GM12878 (cell line): ENCODE data around the gene PCBP1. TPM values are rescaled to one million over a fixed set of nuclear protein-coding genes. Genes with fewer than 3 reads are reported as not detected.

Experiments
- ATAC-seq: fragments of 200-7000 bp; cut with Tn5 transposase; 3 replicates; pipeline ENCODE4 v1.9.1; 2020; ENCODE audit warnings: mild to moderate bottlenecking, moderate library complexity
- BruUV-seq: library from RNA; stranded (reverse); fragments of 400-500 nt; replicated peaks from 2 replicates; lab custom pipeline; 2021; lab: Mats Ljungman, UMichigan
- CTCF ChIA-PET: fragments of 300-600 bp; sonication (Branson Sonifier 250); formaldehyde crosslinking; extraction: SDS; loops from one replicate; lab custom pipeline; 2021; ENCODE audit warnings: inconsistent platforms; lab: Yijun Ruan, JAX
- POLR2A ChIA-PET: fragments of 350-600 bp; formaldehyde crosslinking; extraction: SDS; loops from one replicate; lab custom pipeline; 2021; ENCODE audit warnings: inconsistent platforms; lab: Charles Lee
- RAD21 ChIA-PET: fragments of 300-600 bp; sonication (Branson Sonifier 250); formaldehyde crosslinking; loops from one replicate; lab custom pipeline; 2023; ENCODE audit warnings: antibody characterized with exemption; ENCODE audit not compliant: unreplicated experiment; lab: Charles Lee
- SMC1A ChIA-PET: fragments of 300-600 bp; sonication (Branson Sonifier 250); formaldehyde crosslinking; loops from one replicate; lab custom pipeline; 2023; ENCODE audit not compliant: unreplicated experiment, uncharacterized antibody; lab: Charles Lee
- DNase-seq: peaks from one replicate; pipeline ENCODE4 v3.0.0-alpha.2; 2011; ENCODE audit warnings: low read depth, low spot score
- FAIRE-seq: peaks from 3 replicates; lab custom pipeline; 2011; peaks lifted over from hg19 to GRCh38; lab: Jason Lieb, UNC
- H2AFZ ChIP-seq: 2 replicates; pipeline ENCODE4 v1.6.0; 2011; ENCODE audit warnings: low read depth, low read length, control low read depth; ENCODE audit not compliant: control insufficient read depth
- H3K27ac ChIP-seq: 2 replicates; pipeline ENCODE4 v1.5.1; 2011; ENCODE audit warnings: control low read depth; ENCODE audit not compliant: control insufficient read depth, insufficient read depth
- H3K27me3 ChIP-seq, 2 experiments: replicated peaks in 1 of 2; 2 replicates each; pipeline versions ENCODE4 v1.6.0 to v1.6.1; 2011; ENCODE audit warnings: low read length in 1 of 2; ENCODE audit not compliant: control insufficient read depth in 2 of 2, insufficient read depth in 2 of 2
- H3K36me3 ChIP-seq, 2 experiments: 2 replicates each; pipeline ENCODE4 v1.5.1; 2011; ENCODE audit warnings: low read length in 1 of 2; ENCODE audit not compliant: control insufficient read depth in 2 of 2, insufficient read depth in 2 of 2
- H3K4me1 ChIP-seq: 2 replicates; pipeline ENCODE4 v1.6.1; 2011; ENCODE audit warnings: mild to moderate bottlenecking, low read length, moderate library complexity, mixed read lengths; ENCODE audit not compliant: control insufficient read depth, insufficient read depth
- H3K4me2 ChIP-seq: 2 replicates; pipeline ENCODE4 v1.6.0; 2011; ENCODE audit warnings: control low read depth; ENCODE audit not compliant: control insufficient read depth, insufficient read depth
- H3K4me3 ChIP-seq: fragments of 200-600 bp; sonication (generic); 2 replicates; pipeline ENCODE4 v1.5.1; 2016
- H3K79me2 ChIP-seq: 2 replicates; pipeline ENCODE4 v1.6.0; 2011; ENCODE audit warnings: low read length; ENCODE audit not compliant: control insufficient read depth, insufficient read depth
- H3K9ac ChIP-seq: 2 replicates; pipeline ENCODE4 v1.8.0; 2011; ENCODE audit warnings: low read length, control low read depth, mixed read lengths; ENCODE audit not compliant: control insufficient read depth, insufficient read depth
- H3K9me3 ChIP-seq: replicated peaks from 3 replicates; pipeline ENCODE4 v1.5.1; 2011; ENCODE audit warnings: mild to moderate bottlenecking, low read length; ENCODE audit not compliant: control insufficient read depth, insufficient read depth
- H4K20me1 ChIP-seq: 2 replicates; pipeline ENCODE4 v1.6.0; 2011; ENCODE audit not compliant: control insufficient read depth, insufficient read depth
- BMI1 ChIP-seq: fragments of 450-650 bp; IDR thresholded peaks from 2 replicates; pipeline ENCODE4 v1.6.1; 2016; ENCODE audit warnings: mild to moderate bottlenecking, moderate library complexity, borderline replicate concordance
- CREM ChIP-seq: IDR thresholded peaks from 2 replicates; pipeline ENCODE4 v1.6.1; 2014; ENCODE audit warnings: antibody characterized with exemption, low read depth
- EZH2 ChIP-seq: IDR thresholded peaks from 2 replicates; pipeline ENCODE4 v1.6.1; 2012; ENCODE audit warnings: low read depth, mild to moderate bottlenecking, control low read depth, inconsistent platforms, low read length, borderline replicate concordance; ENCODE audit not compliant: control insufficient read depth
- FOXK2 ChIP-seq: fragments of 450-650 bp; IDR thresholded peaks from 2 replicates; pipeline ENCODE4 v1.6.1; 2017; ENCODE audit warnings: mild to moderate bottlenecking, moderate library complexity
- TBL1XR1 ChIP-seq: IDR thresholded peaks from 2 replicates; pipeline ENCODE4 v1.6.1; 2012; ENCODE audit warnings: low read depth, low read length, improper control_type of control experiment
- ZNF217 ChIP-seq: fragments of 450-650 bp; IDR thresholded peaks from 2 replicates; pipeline ENCODE4 v1.6.1; 2017; ENCODE audit warnings: antibody characterized with exemption, mild to moderate bottlenecking
- ZNF384 ChIP-seq: IDR thresholded peaks from 2 replicates; pipeline ENCODE4 v1.6.1; 2012; ENCODE audit warnings: low read depth, mild to moderate bottlenecking, low read length, improper control_type of control experiment, borderline replicate concordance
- WGBS: methylation state at CpG from one replicate; pipeline ENCODE4 v1.1.6; 2016; ENCODE audit warnings: low lambda C conversion rate; ENCODE audit not compliant: insufficient replicate concordance, insufficient coverage; ENCODE audit errors: missing lambda C conversion rate; 5-methylcytosine and 5-hydroxymethylcytosine counted together
- in situ Hi-C: fragments of 300-500 bp; cut with MboI; formaldehyde crosslinking; loops from 9 replicates; pipeline ENCODE4 v1.14.3; 2018; ENCODE audit warnings: mixed read lengths
- intact Hi-C: fragments of 100-400 bp; cut with micrococcal nuclease; formaldehyde crosslinking; loops from one replicate; pipeline ENCODE4 v1.14.2; 2022; ENCODE audit not compliant: unreplicated experiment
- polyA plus RNA-seq, 11 experiments: library from polyadenylated mRNA; depleted of rRNA in 4 of 11; unstranded in 6 of 11; stranded (reverse) in 5 of 11; fragments of >200 nt; fragmentation: Nextera tagmentation in 4 of 11; fragmentation: Illumina TruSeq in 1 of 11; extraction: Ambion mirVana in 4 of 11; extraction: Trizol in 1 of 11; gene quantifications; 1 replicate in 1 of 11; 2 replicates in 10 of 11; pipeline versions ENCODE4 v1.2.1 to v1.2.3, GENCODE V29; 2011 to 2016; ENCODE audit warnings: inconsistent platforms in 2 of 11, missing spikeins in 2 of 11, low read depth in 1 of 11
- total RNA-seq, 4 experiments: library from RNA; depleted of rRNA in 3 of 4; stranded (reverse); fragments of >200 nt in 3 of 4; fragmentation: Illumina TruSeq in 1 of 4; extraction: Trizol in 1 of 4; gene quantifications; 2 replicates each; pipeline versions ENCODE4 v1.2.1 to v1.2.3, GENCODE V29; 2013 to 2021
- TF ChIP-seq, protein P1 (sequence below): IDR thresholded peaks from 2 replicates; pipeline ENCODE4 v1.6.1; 2012; ENCODE audit warnings: improper control_type of control experiment, low read depth, low read length; ENCODE audit not compliant: insufficient replicate concordance
- TF ChIP-seq, protein P2 (sequence below): fragments of 450-650 bp; formaldehyde crosslinking; IDR thresholded peaks from 2 replicates; pipeline ENCODE4 v1.5.0; 2022; ENCODE audit warnings: mild to moderate bottlenecking, missing genetic modification characterization

The PCBP1 gene
- total and polyA plus RNA-seq, 10 of the 15 experiments (the other 5 are each of a cell fraction or from before 2014, with no cell fraction given): 24.4 to 494 (median 130) TPM

DNA sequence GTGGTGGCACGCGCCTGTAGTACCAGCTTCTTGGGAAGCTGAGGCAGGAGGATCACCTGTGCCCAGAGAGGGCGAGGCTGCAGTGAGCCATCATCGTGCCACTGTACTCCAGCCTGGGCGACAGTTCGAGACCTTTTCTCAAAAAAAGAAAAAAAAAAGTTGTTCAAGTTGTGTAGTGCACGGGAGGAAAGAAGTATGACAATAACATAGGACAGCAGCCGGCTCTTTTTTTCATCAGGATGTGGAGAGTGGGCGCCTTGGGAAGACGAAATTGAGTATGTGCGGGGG is 36.5 kb downstream of the PCBP1 start:
- ChIA-PET CTCF (interaction anchor here (0.7 to 3.0 kb wide), 8 partner anchors 11 to 210 kb away, joined by 3 to 22 read pairs (median 4); no protein-coding TSS in a partner anchor), POLR2A (interaction anchor here (1.2 to 13.9 kb wide), 6 partner anchors 8 to 37 kb away, joined by 3 to 280 read pairs (median 106); partner anchors contain the start of gene PCBP1), SMC1A (interaction anchor here (0.9 to 14.6 kb wide), 11 partner anchors 7 to 210 kb away, joined by 3 to 311 read pairs (median 6); partner anchors contain the start of genes C2orf42 and MXD1), RAD21 (interaction anchor here (1.0 to 14.2 kb wide), 10 partner anchors 8 to 210 kb away, joined by 3 to 234 read pairs (median 18); partner anchors contain the start of genes C2orf42, MXD1 and PCBP1)
- Histone ChIP-seq H3K4me2 (peak overlapping the region; percentile 79), H3K27ac (peak overlapping the region; percentile 95), H2AFZ (no peak overlapping the region; the same call in 1 of the 2 replicates), H3K9ac (peak overlapping the region; percentile 85), H3K4me3 (peak overlapping the region; percentile 42; the same call in 1 of the 2 replicates), H3K9me3 (no peaks in the 10 kb centered on the region), H3K36me3 (no peaks in the 10 kb centered on the region), H3K4me1 (peaks cover 74% of the 10 kb centered on the region), H4K20me1 (no peaks in the 10 kb centered on the region), H3K27me3 (no peaks in the 10 kb centered on the region)
- in situ Hi-C loops: loop anchor here (25.0 kb wide), 1 partner anchor 1736 kb away; no protein-coding TSS in a partner anchor
- 17% methylated on average over 11 of the region's 11 CpGs for WGBS
- no peak; the same call in 1 of the 3 replicates for ATAC-seq
- FAIRE-seq: no peak
- BruUV-seq: no TSS peak
- intact Hi-C loops: loop anchor here (1.0 to 2.0 kb wide), 3 partner anchors 10 to 19 kb away; no protein-coding TSS in a partner anchor
- no peak for DNase-seq
- TF ChIP-seq ZNF384 (peak; percentile 16; the same call in 1 of the 2 replicates), TBL1XR1 (no peak), FOXK2 (no peak), ZNF217 (0 out of 2 replicates have a peak, but pooled peaks have one; percentile 1), CREM (0 out of 2 replicates have a peak, but pooled peaks have one; percentile 39), EZH2 (no peak), BMI1 (no peak)
- TF ChIP-seq, protein P1, sequence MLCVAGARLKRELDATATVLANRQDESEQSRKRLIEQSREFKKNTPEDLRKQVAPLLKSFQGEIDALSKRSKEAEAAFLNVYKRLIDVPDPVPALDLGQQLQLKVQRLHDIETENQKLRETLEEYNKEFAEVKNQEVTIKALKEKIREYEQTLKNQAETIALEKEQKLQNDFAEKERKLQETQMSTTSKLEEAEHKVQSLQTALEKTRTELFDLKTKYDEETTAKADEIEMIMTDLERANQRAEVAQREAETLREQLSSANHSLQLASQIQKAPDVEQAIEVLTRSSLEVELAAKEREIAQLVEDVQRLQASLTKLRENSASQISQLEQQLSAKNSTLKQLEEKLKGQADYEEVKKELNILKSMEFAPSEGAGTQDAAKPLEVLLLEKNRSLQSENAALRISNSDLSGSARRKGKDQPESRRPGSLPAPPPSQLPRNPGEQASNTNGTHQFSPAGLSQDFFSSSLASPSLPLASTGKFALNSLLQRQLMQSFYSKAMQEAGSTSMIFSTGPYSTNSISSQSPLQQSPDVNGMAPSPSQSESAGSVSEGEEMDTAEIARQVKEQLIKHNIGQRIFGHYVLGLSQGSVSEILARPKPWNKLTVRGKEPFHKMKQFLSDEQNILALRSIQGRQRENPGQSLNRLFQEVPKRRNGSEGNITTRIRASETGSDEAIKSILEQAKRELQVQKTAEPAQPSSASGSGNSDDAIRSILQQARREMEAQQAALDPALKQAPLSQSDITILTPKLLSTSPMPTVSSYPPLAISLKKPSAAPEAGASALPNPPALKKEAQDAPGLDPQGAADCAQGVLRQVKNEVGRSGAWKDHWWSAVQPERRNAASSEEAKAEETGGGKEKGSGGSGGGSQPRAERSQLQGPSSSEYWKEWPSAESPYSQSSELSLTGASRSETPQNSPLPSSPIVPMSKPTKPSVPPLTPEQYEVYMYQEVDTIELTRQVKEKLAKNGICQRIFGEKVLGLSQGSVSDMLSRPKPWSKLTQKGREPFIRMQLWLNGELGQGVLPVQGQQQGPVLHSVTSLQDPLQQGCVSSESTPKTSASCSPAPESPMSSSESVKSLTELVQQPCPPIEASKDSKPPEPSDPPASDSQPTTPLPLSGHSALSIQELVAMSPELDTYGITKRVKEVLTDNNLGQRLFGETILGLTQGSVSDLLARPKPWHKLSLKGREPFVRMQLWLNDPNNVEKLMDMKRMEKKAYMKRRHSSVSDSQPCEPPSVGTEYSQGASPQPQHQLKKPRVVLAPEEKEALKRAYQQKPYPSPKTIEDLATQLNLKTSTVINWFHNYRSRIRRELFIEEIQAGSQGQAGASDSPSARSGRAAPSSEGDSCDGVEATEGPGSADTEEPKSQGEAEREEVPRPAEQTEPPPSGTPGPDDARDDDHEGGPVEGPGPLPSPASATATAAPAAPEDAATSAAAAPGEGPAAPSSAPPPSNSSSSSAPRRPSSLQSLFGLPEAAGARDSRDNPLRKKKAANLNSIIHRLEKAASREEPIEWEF: no peak
- TF ChIP-seq, protein P2, sequence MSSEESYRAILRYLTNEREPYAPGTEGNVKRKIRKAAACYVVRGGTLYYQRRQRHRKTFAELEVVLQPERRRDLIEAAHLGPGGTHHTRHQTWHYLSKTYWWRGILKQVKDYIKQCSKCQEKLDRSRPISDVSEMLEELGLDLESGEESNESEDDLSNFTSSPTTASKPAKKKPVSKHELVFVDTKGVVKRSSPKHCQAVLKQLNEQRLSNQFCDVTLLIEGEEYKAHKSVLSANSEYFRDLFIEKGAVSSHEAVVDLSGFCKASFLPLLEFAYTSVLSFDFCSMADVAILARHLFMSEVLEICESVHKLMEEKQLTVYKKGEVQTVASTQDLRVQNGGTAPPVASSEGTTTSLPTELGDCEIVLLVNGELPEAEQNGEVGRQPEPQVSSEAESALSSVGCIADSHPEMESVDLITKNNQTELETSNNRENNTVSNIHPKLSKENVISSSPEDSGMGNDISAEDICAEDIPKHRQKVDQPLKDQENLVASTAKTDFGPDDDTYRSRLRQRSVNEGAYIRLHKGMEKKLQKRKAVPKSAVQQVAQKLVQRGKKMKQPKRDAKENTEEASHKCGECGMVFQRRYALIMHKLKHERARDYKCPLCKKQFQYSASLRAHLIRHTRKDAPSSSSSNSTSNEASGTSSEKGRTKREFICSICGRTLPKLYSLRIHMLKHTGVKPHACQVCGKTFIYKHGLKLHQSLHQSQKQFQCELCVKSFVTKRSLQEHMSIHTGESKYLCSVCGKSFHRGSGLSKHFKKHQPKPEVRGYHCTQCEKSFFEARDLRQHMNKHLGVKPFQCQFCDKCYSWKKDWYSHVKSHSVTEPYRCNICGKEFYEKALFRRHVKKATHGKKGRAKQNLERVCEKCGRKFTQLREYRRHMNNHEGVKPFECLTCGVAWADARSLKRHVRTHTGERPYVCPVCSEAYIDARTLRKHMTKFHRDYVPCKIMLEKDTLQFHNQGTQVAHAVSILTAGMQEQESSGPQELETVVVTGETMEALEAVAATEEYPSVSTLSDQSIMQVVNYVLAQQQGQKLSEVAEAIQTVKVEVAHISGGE (CRISPR knock-in tag): no peak
- TF ChIP-seq, all 136 proteins: peak for 3
- peaks cover 3% of the 10 kb centered on the region; the same call in 1 of the 2 replicates for H3K79me2 ChIP-seq
